SK-N-SH treated with all-trans-retinoic acid at 6 μM for 48 hours (cell line): ENCODE results near the gene POLE2.
"Not testable (repeated sequence)": the region's sequence is repeated elsewhere in the genome, so short reads cannot be mapped to it uniquely, and the experiment has no call there.

Source experiments
- ATAC-seq: fragments of 200-7000 bp; cut with Tn5 transposase; 3 replicates; pipeline ENCODE4 v1.9.1; 2020; ENCODE audit warnings: mild to moderate bottlenecking, moderate library complexity
- ARNTL ChIP-seq: fragments of 450-650 bp; formaldehyde crosslinking; IDR thresholded peaks from 2 replicates; pipeline ENCODE4 v1.5.0; 2020; ENCODE audit warnings: low read depth, mild to moderate bottlenecking, moderate library complexity, borderline replicate concordance
- BACH2 ChIP-seq: fragments of 250-450 bp; sonication (Bioruptor Pico); IDR thresholded peaks from 2 replicates; pipeline ENCODE4 v1.9.0; 2021; ENCODE audit warnings: mild to moderate bottlenecking, borderline replicate concordance
- GLIS3 ChIP-seq: fragments of 250-450 bp; sonication (Bioruptor Pico); IDR thresholded peaks from 2 replicates; pipeline ENCODE4 v1.5.0; 2020; ENCODE audit warnings: mild to moderate bottlenecking, moderate library complexity
- ISL1 ChIP-seq: fragments of 250-450 bp; sonication (Bioruptor Pico); IDR thresholded peaks from 2 replicates; pipeline ENCODE4 v2.1.2; 2022; ENCODE audit warnings: mild to moderate bottlenecking, moderate library complexity
- OSR1 ChIP-seq: fragments of 250-450 bp; sonication (Bioruptor Pico); IDR thresholded peaks from 2 replicates; pipeline ENCODE4 v1.8.0; 2022; ENCODE audit warnings: moderate library complexity, mild to moderate bottlenecking, inconsistent platforms
- PPARA ChIP-seq: fragments of 250-450 bp; sonication (Bioruptor Pico); IDR thresholded peaks from 2 replicates; pipeline ENCODE4 v1.5.0; 2020; ENCODE audit warnings: mild to moderate bottlenecking, borderline replicate concordance
- RARB ChIP-seq: fragments of 250-450 bp; sonication (Bioruptor Pico); IDR thresholded peaks from 2 replicates; pipeline ENCODE4 v1.8.0; 2021; ENCODE audit warnings: mild to moderate bottlenecking, moderate library complexity
- SNAI2 ChIP-seq: fragments of 250-450 bp; sonication (Bioruptor Pico); IDR thresholded peaks from 2 replicates; pipeline ENCODE4 v1.5.0; 2020; ENCODE audit warnings: mild to moderate bottlenecking, moderate library complexity
- TCF4 ChIP-seq: fragments of 250-450 bp; sonication (Bioruptor Pico); IDR thresholded peaks from 2 replicates; pipeline ENCODE4 v1.8.0; 2021; ENCODE audit warnings: mild to moderate bottlenecking, moderate library complexity, borderline replicate concordance
- TOX ChIP-seq: fragments of 250-450 bp; sonication (Bioruptor Pico); IDR thresholded peaks from 2 replicates; pipeline ENCODE4 v1.8.0; 2021; ENCODE audit warnings: mild to moderate bottlenecking, moderate library complexity, borderline replicate concordance
- ZC3H10 ChIP-seq: fragments of 250-450 bp; sonication (Bioruptor Pico); IDR thresholded peaks from 2 replicates; pipeline ENCODE4 v1.5.1; 2021; ENCODE audit warnings: mild to moderate bottlenecking, moderate library complexity
- ZFP3 ChIP-seq: fragments of 250-450 bp; sonication (Bioruptor Pico); IDR thresholded peaks from 2 replicates; pipeline ENCODE4 v1.5.0; 2020; ENCODE audit warnings: mild to moderate bottlenecking, moderate library complexity
- ZFP30 ChIP-seq: fragments of 450-650 bp; formaldehyde crosslinking; IDR thresholded peaks from 2 replicates; pipeline ENCODE4 v1.5.0; 2022; ENCODE audit warnings: mild to moderate bottlenecking, moderate library complexity
- ZNF565 ChIP-seq: fragments of 450-650 bp; formaldehyde crosslinking; conservative IDR thresholded peaks from 2 replicates; pipeline ENCODE4 v1.5.0; 2020; ENCODE audit warnings: low read depth, mild to moderate bottlenecking, moderate library complexity
- ZNF8 ChIP-seq: fragments of 450-650 bp; formaldehyde crosslinking; IDR thresholded peaks from 2 replicates; pipeline ENCODE4 v1.5.0; 2020; ENCODE audit warnings: mild to moderate bottlenecking, moderate library complexity
- TF ChIP-seq, protein P1 (sequence below): fragments of 250-450 bp; sonication (Bioruptor Pico); IDR thresholded peaks from 2 replicates; pipeline ENCODE4 v1.5.1; 2020; ENCODE audit warnings: low read depth, mild to moderate bottlenecking, moderate library complexity
- TF ChIP-seq, protein P2 (sequence below): fragments of 250-450 bp; sonication (Bioruptor Pico); IDR thresholded peaks from 2 replicates; pipeline ENCODE4 v1.5.1; 2021; ENCODE audit warnings: mild to moderate bottlenecking, moderate library complexity
- TF ChIP-seq, protein P3 (sequence below): fragments of 250-450 bp; sonication (Bioruptor Pico); IDR thresholded peaks from 2 replicates; pipeline ENCODE4 v1.8.0; 2021; ENCODE audit warnings: low read depth, mild to moderate bottlenecking, moderate library complexity, borderline replicate concordance

POLE2 gene

DNA sequence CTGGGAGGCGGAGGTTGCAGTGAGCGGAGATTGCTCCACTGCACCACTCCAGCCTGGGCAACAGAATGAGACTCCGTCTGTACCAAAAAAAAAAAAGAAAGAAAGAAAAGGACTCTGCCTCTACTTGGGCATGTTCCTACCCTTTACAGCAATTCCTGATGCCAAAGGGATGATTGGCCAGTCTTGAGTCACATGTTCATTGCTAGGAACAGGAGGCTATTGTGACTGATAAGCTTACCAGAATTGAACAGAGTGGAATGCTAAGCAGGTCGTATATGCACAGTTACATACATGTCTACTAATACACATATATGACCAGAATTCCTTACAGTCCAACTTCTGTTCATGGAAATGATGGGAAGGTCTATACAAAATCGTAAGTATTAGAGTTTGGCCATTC is 39.2 kb upstream of the POLE2 start:
- no peak for TF ChIP-seq RARB (CRISPR knock-in tag)
- TF ChIP-seq TCF4 = no peak
- TF ChIP-seq ZC3H10 (CRISPR knock-in tag) = no peak
- TF ChIP-seq, protein P1, sequence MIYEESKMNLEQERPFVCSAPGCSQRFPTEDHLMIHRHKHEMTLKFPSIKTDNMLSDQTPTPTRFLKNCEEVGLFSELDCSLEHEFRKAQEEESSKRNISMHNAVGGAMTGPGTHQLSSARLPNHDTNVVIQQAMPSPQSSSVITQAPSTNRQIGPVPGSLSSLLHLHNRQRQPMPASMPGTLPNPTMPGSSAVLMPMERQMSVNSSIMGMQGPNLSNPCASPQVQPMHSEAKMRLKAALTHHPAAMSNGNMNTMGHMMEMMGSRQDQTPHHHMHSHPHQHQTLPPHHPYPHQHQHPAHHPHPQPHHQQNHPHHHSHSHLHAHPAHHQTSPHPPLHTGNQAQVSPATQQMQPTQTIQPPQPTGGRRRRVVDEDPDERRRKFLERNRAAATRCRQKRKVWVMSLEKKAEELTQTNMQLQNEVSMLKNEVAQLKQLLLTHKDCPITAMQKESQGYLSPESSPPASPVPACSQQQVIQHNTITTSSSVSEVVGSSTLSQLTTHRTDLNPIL = no peak
- TF ChIP-seq ZNF565 (CRISPR knock-in tag) = no peak
- TF ChIP-seq BACH2 (CRISPR knock-in tag) = no peak
- no peak for TF ChIP-seq GLIS3 (CRISPR knock-in tag)
- no peak for TF ChIP-seq ZFP3 (CRISPR knock-in tag)
- TF ChIP-seq OSR1 (CRISPR knock-in tag) = no peak
- no peak for TF ChIP-seq TOX (CRISPR knock-in tag)
- no peak for TF ChIP-seq ISL1
- TF ChIP-seq ARNTL (CRISPR knock-in tag) = no peak
- no peak for TF ChIP-seq SNAI2 (CRISPR knock-in tag)
- no peak for ATAC-seq

DNA sequence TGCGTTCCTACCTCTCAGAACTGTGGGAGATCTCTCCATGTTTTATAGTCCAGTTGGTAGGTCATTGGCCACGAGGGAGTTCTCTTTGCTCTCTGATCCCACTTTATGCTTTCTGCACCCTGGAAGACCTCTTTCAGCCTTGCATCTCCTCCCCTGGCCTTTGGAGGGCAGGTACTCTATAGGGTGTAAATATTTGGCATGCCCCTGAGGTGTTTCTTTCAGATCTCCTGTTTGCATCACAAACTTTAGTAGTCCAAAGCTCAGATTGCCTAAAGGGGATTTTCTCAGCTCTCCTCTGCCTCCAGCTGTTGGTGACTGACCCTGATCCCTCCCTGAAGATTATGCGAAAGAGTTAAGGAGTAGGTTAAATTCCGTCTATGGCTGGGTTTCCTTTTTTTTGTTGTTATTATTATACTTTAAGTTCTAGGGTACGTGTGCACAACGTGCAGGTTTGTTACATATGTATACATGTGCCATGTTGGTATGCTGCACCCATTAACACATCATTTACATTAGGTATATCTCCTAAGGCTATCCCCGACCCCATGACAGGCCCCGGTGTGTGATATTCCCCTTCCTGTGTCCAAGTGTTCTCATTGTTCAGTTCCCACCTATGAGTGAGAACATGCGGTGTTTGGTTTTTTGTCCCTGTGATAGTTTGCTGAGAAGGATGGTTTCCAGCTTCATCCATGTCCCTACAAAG is 33.9 kb upstream of the POLE2 start:
- ATAC-seq = not testable (repeated sequence)

DNA sequence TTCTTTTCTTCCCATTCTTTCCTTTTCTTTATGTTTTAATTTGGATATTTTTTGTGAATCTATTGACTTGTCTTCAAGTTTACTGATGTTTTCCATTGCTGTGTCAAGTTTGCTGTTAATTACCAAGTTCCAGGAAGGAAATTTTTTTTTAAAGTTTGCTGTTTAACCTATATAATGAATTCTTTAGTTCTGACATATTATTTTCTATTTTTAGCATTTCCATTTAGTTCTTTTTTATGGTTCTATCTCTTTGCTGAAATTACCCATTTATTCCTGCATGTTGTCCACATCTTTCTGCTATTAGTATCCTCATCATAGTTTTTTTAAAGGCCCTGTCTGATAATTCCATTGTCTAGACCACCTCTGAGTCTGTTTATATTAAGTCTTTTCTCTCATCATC is 32.7 kb upstream of the POLE2 start:
- ATAC-seq = no peak
- no peak for TF ChIP-seq GLIS3 (CRISPR knock-in tag)
- TF ChIP-seq, protein P2, sequence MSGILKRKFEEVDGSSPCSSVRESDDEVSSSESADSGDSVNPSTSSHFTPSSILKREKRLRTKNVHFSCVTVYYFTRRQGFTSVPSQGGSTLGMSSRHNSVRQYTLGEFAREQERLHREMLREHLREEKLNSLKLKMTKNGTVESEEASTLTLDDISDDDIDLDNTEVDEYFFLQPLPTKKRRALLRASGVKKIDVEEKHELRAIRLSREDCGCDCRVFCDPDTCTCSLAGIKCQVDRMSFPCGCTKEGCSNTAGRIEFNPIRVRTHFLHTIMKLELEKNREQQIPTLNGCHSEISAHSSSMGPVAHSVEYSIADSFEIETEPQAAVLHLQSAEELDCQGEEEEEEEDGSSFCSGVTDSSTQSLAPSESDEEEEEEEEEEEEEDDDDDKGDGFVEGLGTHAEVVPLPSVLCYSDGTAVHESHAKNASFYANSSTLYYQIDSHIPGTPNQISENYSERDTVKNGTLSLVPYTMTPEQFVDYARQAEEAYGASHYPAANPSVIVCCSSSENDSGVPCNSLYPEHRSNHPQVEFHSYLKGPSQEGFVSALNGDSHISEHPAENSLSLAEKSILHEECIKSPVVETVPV (CRISPR knock-in tag) = no peak
- TF ChIP-seq ZFP30 (CRISPR knock-in tag) = no peak
- TF ChIP-seq BACH2 (CRISPR knock-in tag) = no peak
- TF ChIP-seq TCF4 = no peak
- no peak for TF ChIP-seq ZFP3 (CRISPR knock-in tag)
- no peak for TF ChIP-seq SNAI2 (CRISPR knock-in tag)
- TF ChIP-seq ZNF8 (CRISPR knock-in tag) = no peak

DNA sequence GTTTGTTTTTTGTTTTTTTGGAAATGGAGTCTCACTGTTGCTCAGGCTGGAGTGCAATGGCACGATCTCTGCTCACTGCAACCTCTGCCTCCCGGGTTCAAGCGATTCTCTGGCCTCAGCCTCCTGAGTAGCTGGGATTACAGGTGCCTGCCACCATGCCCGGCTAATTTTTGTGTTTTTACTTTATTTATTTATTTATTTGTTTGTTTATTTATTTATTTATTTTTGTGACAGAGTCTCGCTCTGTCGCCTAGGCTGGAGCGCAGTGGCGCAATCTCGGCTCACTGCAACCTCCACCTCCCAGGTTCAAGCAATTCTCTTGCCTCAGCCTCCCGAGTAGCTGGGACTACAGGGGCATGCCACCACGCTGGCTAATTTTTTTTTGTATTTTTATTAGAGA is 23.0 kb upstream of the POLE2 start:
- ATAC-seq = not testable (repeated sequence)

DNA sequence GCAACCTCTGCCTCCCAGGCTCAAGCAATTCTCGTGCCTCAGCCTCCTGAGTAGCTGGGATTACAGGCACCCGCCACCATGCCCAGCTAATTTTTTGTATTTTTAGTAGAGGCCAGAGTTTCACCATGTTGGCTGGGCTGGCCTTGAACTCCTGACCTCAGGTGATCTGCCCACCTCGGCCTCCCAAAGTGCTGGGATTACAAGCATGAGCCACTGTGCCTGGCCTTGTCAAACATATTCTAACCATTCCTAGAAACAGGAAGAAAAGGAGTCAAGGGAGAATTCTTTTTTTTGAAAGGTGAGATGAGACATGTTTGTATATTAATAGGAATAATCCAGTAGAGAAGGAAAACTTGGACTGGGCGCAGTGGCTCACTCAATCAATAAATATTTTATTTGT is 16.5 kb upstream of the POLE2 start:
- ATAC-seq = not testable (repeated sequence)

DNA sequence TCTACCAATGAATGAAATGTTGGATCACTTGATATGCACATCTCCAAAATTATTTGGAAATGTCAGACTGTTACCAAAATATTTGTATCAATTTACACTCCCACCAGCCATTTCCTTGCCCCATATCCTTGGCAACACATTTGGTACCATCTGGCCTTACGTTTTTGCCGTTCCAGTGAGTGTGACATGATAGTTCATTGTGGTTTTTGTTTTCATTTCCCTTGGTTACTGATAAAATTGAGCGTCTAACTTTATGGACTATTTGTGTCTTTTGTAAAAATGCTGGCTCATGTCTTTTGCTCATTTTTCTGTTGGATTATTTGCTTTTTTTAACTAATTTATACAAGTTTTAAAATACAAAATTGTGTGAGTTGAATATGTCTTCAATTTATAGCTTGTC is 16.0 kb upstream of the POLE2 start:
- TF ChIP-seq RARB (CRISPR knock-in tag) = no peak
- TF ChIP-seq OSR1 (CRISPR knock-in tag) = no peak
- TF ChIP-seq SNAI2 (CRISPR knock-in tag) = no peak
- no peak for TF ChIP-seq TCF4
- TF ChIP-seq ZNF8 (CRISPR knock-in tag) = no peak
- no peak for TF ChIP-seq GLIS3 (CRISPR knock-in tag)
- TF ChIP-seq ARNTL (CRISPR knock-in tag) = no peak
- no peak for TF ChIP-seq ZNF565 (CRISPR knock-in tag)
- no peak for TF ChIP-seq TOX (CRISPR knock-in tag)
- TF ChIP-seq, protein P3, sequence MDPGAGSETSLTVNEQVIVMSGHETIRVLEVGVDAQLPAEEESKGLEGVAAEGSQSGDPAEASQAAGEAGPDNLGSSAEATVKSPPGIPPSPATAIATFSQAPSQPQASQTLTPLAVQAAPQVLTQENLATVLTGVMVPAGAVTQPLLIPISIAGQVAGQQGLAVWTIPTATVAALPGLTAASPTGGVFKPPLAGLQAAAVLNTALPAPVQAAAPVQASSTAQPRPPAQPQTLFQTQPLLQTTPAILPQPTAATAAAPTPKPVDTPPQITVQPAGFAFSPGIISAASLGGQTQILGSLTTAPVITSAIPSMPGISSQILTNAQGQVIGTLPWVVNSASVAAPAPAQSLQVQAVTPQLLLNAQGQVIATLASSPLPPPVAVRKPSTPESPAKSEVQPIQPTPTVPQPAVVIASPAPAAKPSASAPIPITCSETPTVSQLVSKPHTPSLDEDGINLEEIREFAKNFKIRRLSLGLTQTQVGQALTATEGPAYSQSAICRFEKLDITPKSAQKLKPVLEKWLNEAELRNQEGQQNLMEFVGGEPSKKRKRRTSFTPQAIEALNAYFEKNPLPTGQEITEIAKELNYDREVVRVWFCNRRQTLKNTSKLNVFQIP (CRISPR knock-in tag) = no peak
- TF ChIP-seq, protein P2 (CRISPR knock-in tag) = no peak
- no peak for TF ChIP-seq ISL1
- no peak for TF ChIP-seq PPARA (CRISPR knock-in tag)
- TF ChIP-seq BACH2 (CRISPR knock-in tag) = no peak
- no peak for ATAC-seq
